ENCODE data around the gene LYL1.

LYL1 gene

GRCh38 chr19:13122275-13122878 is 19.7 kb upstream of the LYL1 start:
- H3K27ac Mint-ChIP-seq (ENCODE audit: low read depth): peak overlapping the region; percentile 93
- H3K36me3 Mint-ChIP-seq (ENCODE audit: insufficient read depth): peaks cover 5% of the 10 kb centered on the region
- no peaks in the 10 kb centered on the region for H3K9me3 Mint-ChIP-seq
- ATAC-seq (replicated peaks; ENCODE audit: extremely low read depth, poor library complexity, severe bottlenecking): peak; percentile 33
- DNase-seq (ENCODE audit: low spot score in 2 of 2): no peak
- peak overlapping the region; percentile 58 for H3K4me3 Mint-ChIP-seq
- no peaks in the 10 kb centered on the region for H3K27me3 Mint-ChIP-seq
- peaks cover 56% of the 10 kb centered on the region for H3K4me1 Mint-ChIP-seq

DNA sequence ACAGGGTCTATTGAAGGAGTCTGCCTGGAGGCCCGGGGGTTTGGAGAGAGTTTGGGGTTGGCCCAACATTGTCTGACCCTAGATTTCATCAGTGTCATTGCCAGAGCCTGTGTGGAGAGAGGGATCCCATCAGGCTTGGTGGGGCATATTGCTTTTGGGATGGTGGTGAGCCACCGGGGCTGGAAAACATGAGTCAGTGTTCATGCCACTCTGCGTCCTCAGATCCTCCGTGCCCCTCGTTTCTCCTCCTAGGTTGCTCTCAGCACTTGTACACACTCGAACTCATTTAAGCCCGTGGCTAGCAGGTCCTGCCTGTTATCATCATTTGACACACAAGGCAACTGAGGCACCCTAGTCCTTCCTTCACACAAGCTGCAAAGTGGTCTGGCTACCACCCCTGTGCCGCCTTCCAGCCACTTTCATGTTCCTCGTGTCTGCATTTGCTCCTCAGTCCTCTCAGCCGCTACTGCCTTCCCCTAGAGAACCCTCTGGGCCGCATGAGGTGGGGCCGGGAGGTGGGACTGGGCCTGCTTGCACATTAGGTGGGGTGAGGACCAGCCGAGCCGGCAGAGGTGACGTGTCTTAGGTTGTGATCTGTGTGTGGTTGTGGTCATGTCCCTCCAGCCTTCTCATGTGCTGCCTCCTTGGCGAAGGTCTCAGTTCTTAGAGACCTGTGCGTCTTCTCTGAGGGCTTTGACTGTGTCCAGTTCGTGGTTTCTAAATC is 19.1 kb upstream of the LYL1 start:
- H3K4me3 Mint-ChIP-seq: peak overlapping the region; percentile 58

DNA sequence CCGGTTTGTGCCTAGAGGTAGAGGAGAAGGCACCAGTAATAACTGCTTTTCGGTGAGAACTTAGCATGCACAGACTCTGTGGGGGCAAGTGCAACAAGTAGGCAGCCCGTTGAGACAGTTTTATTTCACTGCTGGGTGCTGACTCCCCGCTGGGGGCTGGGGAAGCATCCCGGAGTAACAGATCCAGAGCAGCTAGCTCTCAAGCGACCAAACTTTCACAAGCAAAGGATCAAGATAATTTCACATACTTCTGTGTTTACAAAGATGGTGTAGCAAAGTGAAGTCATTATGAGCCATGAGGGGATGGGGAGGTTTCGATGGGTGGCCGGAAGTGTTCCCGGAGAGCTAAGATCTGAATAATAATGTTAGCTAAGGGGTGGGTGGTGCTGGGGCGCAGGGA is 18.2 kb upstream of the LYL1 start:
- peak overlapping the region; percentile 93 for H3K27ac Mint-ChIP-seq (ENCODE audit: low read depth)
- no peaks in the 10 kb centered on the region for H3K27me3 Mint-ChIP-seq
- no peak for DNase-seq (ENCODE audit: low spot score in 2 of 2)
- H3K36me3 Mint-ChIP-seq (ENCODE audit: insufficient read depth): peaks cover 12% of the 10 kb centered on the region
- peaks cover 67% of the 10 kb centered on the region for H3K4me1 Mint-ChIP-seq
- no peak for ATAC-seq (replicated peaks; ENCODE audit: extremely low read depth, poor library complexity, severe bottlenecking)
- no peaks in the 10 kb centered on the region for H3K9me3 Mint-ChIP-seq
- H3K4me3 Mint-ChIP-seq: peak overlapping the region; percentile 51

More for the DNA sequence above, 19.1 kb upstream of the LYL1 start:
- ATAC-seq (replicated peaks; ENCODE audit: extremely low read depth, poor library complexity, severe bottlenecking) (peak; percentile 22), DNase-seq (ENCODE audit: low spot score in 2 of 2) (no peak)
- peaks cover 62% of the 10 kb centered on the region for H3K4me1 Mint-ChIP-seq
- H3K9me3 Mint-ChIP-seq: no peaks in the 10 kb centered on the region
- H3K27ac Mint-ChIP-seq (ENCODE audit: low read depth): peak overlapping the region; percentile 93
- H3K36me3 Mint-ChIP-seq (ENCODE audit: insufficient read depth): peaks cover 5% of the 10 kb centered on the region
- no peaks in the 10 kb centered on the region for H3K27me3 Mint-ChIP-seq

DNA sequence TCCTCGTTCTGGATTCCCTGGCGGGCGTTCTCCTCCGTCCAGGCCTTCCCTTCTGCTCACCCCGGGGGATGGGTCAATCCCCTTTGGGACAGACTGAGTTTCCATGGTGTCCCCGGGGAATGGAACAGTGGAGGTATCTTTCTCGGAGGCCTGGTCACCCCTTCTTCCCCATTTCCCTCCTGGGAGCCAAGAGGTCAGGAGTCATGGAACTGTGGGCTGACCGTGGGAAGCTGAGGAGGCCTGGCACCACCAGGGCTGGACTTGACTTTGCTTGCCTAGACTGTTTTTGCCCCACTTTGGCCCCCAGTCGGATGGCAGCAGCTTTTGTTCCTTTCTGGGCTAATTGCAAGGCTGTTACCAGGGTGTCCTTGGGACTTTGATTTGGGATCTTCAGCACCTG is 17.4 kb upstream of the LYL1 start:
- peaks cover 72% of the 10 kb centered on the region for H3K4me1 Mint-ChIP-seq

GRCh38 chr19:13119627-13120026 is 17.0 kb upstream of the LYL1 start:
- no peaks in the 10 kb centered on the region for H3K9me3 Mint-ChIP-seq
- no peak for DNase-seq (ENCODE audit: low spot score in 2 of 2)
- H3K4me3 Mint-ChIP-seq: peak overlapping the region; percentile 91
- ATAC-seq (replicated peaks; ENCODE audit: extremely low read depth, poor library complexity, severe bottlenecking): no peak
- H3K36me3 Mint-ChIP-seq (ENCODE audit: insufficient read depth): peaks cover 15% of the 10 kb centered on the region
- H3K27ac Mint-ChIP-seq (ENCODE audit: low read depth): peak overlapping the region; percentile 44
- no peaks in the 10 kb centered on the region for H3K27me3 Mint-ChIP-seq
- peaks cover 72% of the 10 kb centered on the region for H3K4me1 Mint-ChIP-seq

More for the DNA sequence above, 17.4 kb upstream of the LYL1 start:
- Mint-ChIP-seq H3K4me3 (peak overlapping the region; percentile 91), H3K27ac (ENCODE audit: low read depth) (peak overlapping the region; percentile 93), H3K36me3 (ENCODE audit: insufficient read depth) (peaks cover 15% of the 10 kb centered on the region), H3K27me3 (no peaks in the 10 kb centered on the region), H3K9me3 (no peaks in the 10 kb centered on the region)
- ATAC-seq (replicated peaks; ENCODE audit: extremely low read depth, poor library complexity, severe bottlenecking): no peak
- DNase-seq (ENCODE audit: low spot score in 2 of 2): no peak

DNA sequence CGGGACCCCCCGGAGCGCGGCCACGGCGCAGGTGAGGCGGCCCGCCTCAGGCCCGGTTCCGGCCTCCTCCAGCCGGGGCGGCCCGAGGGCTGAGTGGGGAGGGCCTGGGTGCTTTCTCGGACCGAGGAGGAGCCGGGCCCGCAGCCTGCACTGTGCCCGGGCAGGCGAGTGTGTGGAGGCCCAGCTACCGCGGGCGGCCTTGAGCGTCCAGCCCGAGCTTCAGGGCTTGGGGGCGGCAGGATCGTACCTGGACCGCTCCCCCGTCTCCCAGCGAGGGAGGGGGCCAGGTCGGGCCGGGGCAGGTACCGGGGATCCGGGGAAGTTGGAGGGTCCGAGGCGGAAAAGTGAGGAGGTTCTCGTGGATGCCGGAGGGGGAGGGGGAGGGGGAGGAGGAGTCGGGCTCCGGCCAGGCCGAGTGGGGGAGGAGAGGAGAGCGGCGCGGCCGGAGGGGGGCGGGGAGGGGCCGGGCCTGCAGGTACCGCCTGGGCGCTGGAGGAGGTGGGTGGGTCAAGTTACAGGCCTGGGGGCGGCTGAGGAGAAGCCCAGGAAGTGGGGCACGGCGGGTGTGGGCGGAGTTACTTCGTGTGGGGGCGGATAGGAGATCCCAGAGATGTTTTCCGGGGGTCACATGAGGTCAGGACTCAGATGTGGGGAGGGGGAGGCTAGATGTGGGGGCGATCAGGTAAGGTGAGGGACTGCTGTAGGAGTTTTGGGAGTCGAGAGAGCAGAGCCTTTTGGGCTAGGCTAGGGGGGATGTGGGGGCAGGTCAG is 16.0 kb upstream of the LYL1 start:
- Mint-ChIP-seq H3K9me3 (no peaks in the 10 kb centered on the region), H3K4me3 (peak overlapping the region; percentile 91), H3K27ac (ENCODE audit: low read depth) (peak overlapping the region; percentile 44), H3K36me3 (ENCODE audit: insufficient read depth) (peaks cover 17% of the 10 kb centered on the region), H3K4me1 (peaks cover 68% of the 10 kb centered on the region), H3K27me3 (no peaks in the 10 kb centered on the region)
- no peak for ATAC-seq (replicated peaks; ENCODE audit: extremely low read depth, poor library complexity, severe bottlenecking)
- no peak for DNase-seq (ENCODE audit: low spot score in 2 of 2)

DNA sequence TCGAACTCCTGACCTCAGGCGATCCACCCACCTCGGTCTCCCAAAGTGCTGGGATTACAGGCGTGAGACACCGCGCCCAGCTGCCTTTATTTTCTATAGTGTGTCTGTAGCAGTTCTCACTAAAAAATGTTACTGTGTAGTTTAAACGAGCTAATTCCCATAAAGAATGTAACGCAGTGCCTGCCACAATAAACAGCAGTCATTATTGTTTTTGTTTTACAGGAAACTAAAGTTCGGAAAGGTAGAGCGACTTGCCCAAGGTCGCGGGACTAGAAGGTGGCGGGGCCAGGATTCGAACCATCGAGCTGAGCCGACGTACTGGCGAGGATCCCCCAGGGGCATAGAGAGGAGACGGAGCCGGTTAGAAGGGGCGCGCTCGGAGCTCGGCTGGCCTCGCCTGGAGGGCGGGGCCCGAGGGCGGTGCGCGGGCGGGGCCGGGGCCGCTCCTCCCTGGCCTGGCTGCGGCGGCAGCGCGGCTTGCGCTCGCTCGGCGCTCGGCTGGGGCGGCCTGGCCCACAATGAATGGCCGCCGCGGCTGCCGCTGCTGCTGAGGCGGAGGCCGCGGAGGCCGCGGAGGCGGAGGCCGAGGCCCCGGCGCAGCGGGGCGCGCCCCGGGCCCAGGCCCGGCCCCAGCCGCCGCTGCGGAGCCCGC is 15.2 kb upstream of the LYL1 start, which contains the start of gene NACC1:
Gene NACC1 (plus strand): TSS at position 493 of the 652 bp plus-strand sequence. CDS start 16,944 bp downstream, outside the sequence.
- peaks cover 61% of the 10 kb centered on the region for H3K4me1 Mint-ChIP-seq
- peak within 1 kb of the TSS; percentile 91 for H3K4me3 Mint-ChIP-seq
- peak; percentile 78 for ATAC-seq (replicated peaks; ENCODE audit: extremely low read depth, poor library complexity, severe bottlenecking)
- peaks cover 21% of the 10 kb centered on the region for H3K36me3 Mint-ChIP-seq (ENCODE audit: insufficient read depth)
- DNase-seq (ENCODE audit: low spot score in 2 of 2): peak; percentile 76 to 86
- no peaks in the 10 kb centered on the region for H3K9me3 Mint-ChIP-seq
- peak within 1 kb of the TSS; percentile 93 for H3K27ac Mint-ChIP-seq (ENCODE audit: low read depth)
- no peaks in the 10 kb centered on the region for H3K27me3 Mint-ChIP-seq

DNA sequence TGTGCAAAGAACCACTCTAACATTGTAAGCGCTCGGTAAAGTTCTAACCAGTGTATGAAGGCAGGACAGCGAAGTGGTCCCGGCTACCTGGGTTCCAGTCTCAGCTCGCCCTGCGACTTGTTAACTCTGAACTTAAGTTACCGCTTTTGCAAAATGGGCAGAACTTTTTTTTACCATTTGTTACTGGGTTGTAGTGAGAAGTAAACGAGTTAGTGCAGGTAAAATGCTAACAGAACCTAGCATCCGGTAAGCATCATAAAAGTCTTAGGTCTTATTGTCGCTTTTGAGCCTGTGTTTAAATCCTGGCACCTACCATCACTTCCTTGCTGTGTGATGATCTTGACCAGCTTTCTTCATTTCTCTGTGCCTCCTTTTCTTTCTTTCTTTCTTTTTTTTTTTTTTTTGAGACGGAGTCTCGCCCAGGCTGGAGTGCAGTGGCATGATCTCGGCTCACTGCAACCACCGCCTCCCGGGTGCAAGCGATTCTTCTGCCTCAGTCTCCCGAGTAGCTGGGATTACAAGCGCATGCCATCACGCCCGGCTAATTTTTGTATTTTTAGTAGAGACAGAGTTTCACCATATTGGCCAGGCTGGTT is 14.6 kb upstream of the LYL1 start:
- DNase-seq (ENCODE audit: low spot score in 2 of 2) (no peak), ATAC-seq (replicated peaks; ENCODE audit: extremely low read depth, poor library complexity, severe bottlenecking) (peak; percentile 57)
- H3K9me3 Mint-ChIP-seq: no peaks in the 10 kb centered on the region
- H3K4me3 Mint-ChIP-seq: peak overlapping the region; percentile 91
- peaks cover 55% of the 10 kb centered on the region for H3K4me1 Mint-ChIP-seq
- H3K36me3 Mint-ChIP-seq (ENCODE audit: insufficient read depth): peaks cover 23% of the 10 kb centered on the region
- no peaks in the 10 kb centered on the region for H3K27me3 Mint-ChIP-seq
- H3K27ac Mint-ChIP-seq (ENCODE audit: low read depth): peak overlapping the region; percentile 93

DNA sequence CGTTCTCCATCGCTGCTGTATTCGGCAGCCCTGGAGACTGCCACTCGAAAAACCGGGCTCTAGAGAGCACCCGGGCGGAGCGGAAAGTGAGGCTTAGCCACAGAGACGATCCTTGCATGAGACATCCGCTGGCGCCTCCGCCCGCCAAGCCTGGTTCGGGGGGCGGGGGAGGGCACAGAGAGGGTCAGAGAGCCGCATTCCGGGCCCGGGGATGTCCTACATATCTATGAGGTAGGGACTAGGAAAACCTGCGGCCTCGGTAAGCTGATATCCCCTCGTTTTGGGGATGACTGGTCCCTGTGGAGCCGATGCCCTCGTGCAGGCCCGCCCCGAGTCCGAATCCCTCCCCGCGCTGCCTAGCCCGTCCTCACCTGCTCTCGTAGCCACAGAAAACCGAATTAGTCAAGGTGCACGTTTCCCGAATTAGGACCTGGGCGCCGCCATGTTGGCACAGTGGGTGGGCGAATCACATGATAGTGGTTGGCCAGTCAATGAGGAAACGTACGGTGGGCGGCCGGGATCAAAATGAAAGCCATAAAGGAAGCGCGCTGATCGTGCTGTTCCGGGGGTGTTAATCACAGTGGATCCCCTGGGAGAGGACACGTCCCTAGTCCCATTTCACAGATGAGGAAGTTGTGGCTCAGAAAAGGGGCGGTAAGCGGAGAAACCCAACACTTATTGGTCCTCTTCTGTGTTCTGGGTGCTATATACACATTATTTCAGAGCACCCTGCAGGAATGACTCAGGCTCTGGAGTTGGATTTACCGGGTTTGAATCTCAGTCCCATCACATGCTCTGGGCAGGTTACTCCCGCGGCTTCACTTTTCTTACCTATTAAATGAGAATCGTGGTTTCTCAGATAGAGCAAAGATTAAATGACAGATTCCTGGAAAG is 13.9 kb upstream of the LYL1 start, which contains the start of gene TRMT1:
Gene TRMT1 (minus strand): TSS at position 459 of the 894 bp plus-strand sequence. CDS start 341 bp downstream, at position 118.
- Mint-ChIP-seq H3K27me3 (no peaks in the 10 kb centered on the region), H3K4me1 (peaks cover 47% of the 10 kb centered on the region), H3K9me3 (no peaks in the 10 kb centered on the region), H3K36me3 (ENCODE audit: insufficient read depth) (peaks cover 22% of the 10 kb centered on the region), H3K4me3 (peak within 1 kb of the TSS; percentile 91), H3K27ac (ENCODE audit: low read depth) (peak within 1 kb of the TSS; percentile 93)
- ATAC-seq (replicated peaks; ENCODE audit: extremely low read depth, poor library complexity, severe bottlenecking): peak; percentile 62
- DNase-seq (ENCODE audit: low spot score in 2 of 2): peak; percentile 76 to 77

GRCh38 chr19:13115936-13116281 is 13.3 kb upstream of the LYL1 start:
- ATAC-seq (replicated peaks; ENCODE audit: extremely low read depth, poor library complexity, severe bottlenecking) (no peak), DNase-seq (ENCODE audit: low spot score in 2 of 2) (no peak)
- Mint-ChIP-seq H3K4me1 (peaks cover 41% of the 10 kb centered on the region), H3K4me3 (peak overlapping the region; percentile 91), H3K27ac (ENCODE audit: low read depth) (peak overlapping the region; percentile 51), H3K36me3 (ENCODE audit: insufficient read depth) (peaks cover 22% of the 10 kb centered on the region), H3K27me3 (no peaks in the 10 kb centered on the region), H3K9me3 (no peaks in the 10 kb centered on the region)

DNA sequence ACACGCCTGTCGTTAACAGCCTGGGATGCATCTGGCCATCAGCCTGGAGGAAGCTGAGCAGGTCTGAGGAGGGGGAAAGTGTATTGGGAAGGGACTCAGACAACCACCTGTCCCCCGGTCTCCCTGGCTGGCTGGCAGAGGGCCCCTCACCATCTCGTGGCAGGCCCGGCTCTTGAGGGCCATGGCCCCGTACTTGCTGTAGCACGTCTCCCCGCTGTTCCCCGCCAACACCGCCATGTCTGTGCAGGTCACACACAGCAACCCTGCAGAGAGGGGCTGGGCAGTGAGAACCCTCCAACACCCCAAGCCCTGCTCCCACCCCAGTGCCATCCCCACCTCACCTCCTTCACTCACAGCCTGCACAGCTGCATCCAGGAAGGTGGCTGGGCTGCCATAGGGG is 9.9 kb upstream of the LYL1 start:
- Mint-ChIP-seq H3K27me3 (no peaks in the 10 kb centered on the region), H3K27ac (ENCODE audit: low read depth) (no peak overlapping the region), H3K9me3 (no peaks in the 10 kb centered on the region), H3K36me3 (ENCODE audit: insufficient read depth) (peaks cover 23% of the 10 kb centered on the region), H3K4me3 (no peak overlapping the region), H3K4me1 (peaks cover 17% of the 10 kb centered on the region)
- ATAC-seq (replicated peaks; ENCODE audit: extremely low read depth, poor library complexity, severe bottlenecking) (no peak), DNase-seq (ENCODE audit: low spot score in 2 of 2) (no peak)
